HepG2 (cell line): Measurements from ENCODE around the gene RPS6KL1. TPM values are rescaled to one million over a fixed set of nuclear protein-coding genes. Genes with fewer than 3 reads are reported as not detected.
A peak's percentile ranks its signal among the peaks of the same experiment; 100 is the strongest.

Experiments used
- ATF2 ChIP-seq: sonication (generic); formaldehyde crosslinking; IDR thresholded peaks from 2 replicates; pipeline ENCODE4 v1.4.0; 2020; ENCODE audit warnings: missing genetic modification reagents
- DZIP1 ChIP-seq: sonication (generic); formaldehyde crosslinking; IDR thresholded peaks from 2 replicates; pipeline ENCODE4 v1.5.0; 2020; ENCODE audit warnings: mild to moderate bottlenecking, missing genetic modification reagents
- EEA1 ChIP-seq: sonication (generic); formaldehyde crosslinking; IDR thresholded peaks from 2 replicates; pipeline ENCODE4 v1.5.1; 2020; ENCODE audit warnings: mild to moderate bottlenecking, missing genetic modification reagents, borderline replicate concordance
- FOXJ3 ChIP-seq: sonication (generic); formaldehyde crosslinking; IDR thresholded peaks from 2 replicates; pipeline ENCODE4 v1.4.0; 2020; ENCODE audit warnings: missing genetic modification reagents, mild to moderate bottlenecking, borderline replicate concordance
- HES4 ChIP-seq: sonication (generic); formaldehyde crosslinking; IDR thresholded peaks from 2 replicates; pipeline ENCODE4 v1.9.0; 2021; ENCODE audit warnings: mild to moderate bottlenecking, missing genetic modification reagents, borderline replicate concordance
- MTF1 ChIP-seq: sonication (generic); formaldehyde crosslinking; IDR thresholded peaks from 2 replicates; pipeline ENCODE4 v1.5.0; 2020; ENCODE audit warnings: missing genetic modification reagents
- RBM22 ChIP-seq: fragments of 200-400 bp; formaldehyde crosslinking; optimal IDR thresholded peaks from 2 replicates; pipeline ENCODE3; 2017; ENCODE audit warnings: mild to moderate bottlenecking, low read length, moderate library complexity
- SIN3A ChIP-seq: IDR thresholded peaks from 2 replicates; pipeline ENCODE4 v1.6.1; 2011; ENCODE audit warnings: low read depth, mild to moderate bottlenecking, control low read depth, low read length, borderline replicate concordance
- SMAD1 ChIP-seq: sonication (generic); formaldehyde crosslinking; IDR thresholded peaks from 2 replicates; pipeline ENCODE4 v1.4.0; 2020; ENCODE audit warnings: missing genetic modification reagents, low read depth, mild to moderate bottlenecking, borderline replicate concordance
- SP2 ChIP-seq: sonication (generic); formaldehyde crosslinking; IDR thresholded peaks from 2 replicates; pipeline ENCODE4 v1.5.1; 2020; ENCODE audit warnings: mild to moderate bottlenecking, missing genetic modification reagents
- TGIF2 ChIP-seq: IDR thresholded peaks from 2 replicates; pipeline ENCODE4 v1.6.1; 2016; ENCODE audit warnings: control low read depth, missing compliant biosample characterization
- TRAFD1 ChIP-seq: sonication (generic); formaldehyde crosslinking; IDR thresholded peaks from 2 replicates; pipeline ENCODE4 v1.5.1; 2020; ENCODE audit warnings: missing genetic modification reagents, mild to moderate bottlenecking, borderline replicate concordance
- YEATS4 ChIP-seq: sonication (generic); formaldehyde crosslinking; IDR thresholded peaks from 2 replicates; pipeline ENCODE4 v1.4.0; 2020; ENCODE audit warnings: missing genetic modification reagents, borderline replicate concordance
- ZNF264 ChIP-seq: sonication (generic); formaldehyde crosslinking; IDR thresholded peaks from 2 replicates; pipeline ENCODE4 v1.4.0; 2020; ENCODE audit warnings: missing genetic modification reagents
- ZNF343 ChIP-seq: sonication (generic); formaldehyde crosslinking; IDR thresholded peaks from 2 replicates; pipeline ENCODE4 v1.4.0; 2020; ENCODE audit warnings: mild to moderate bottlenecking, missing genetic modification reagents
- ZNF350 ChIP-seq: sonication (generic); formaldehyde crosslinking; IDR thresholded peaks from 2 replicates; pipeline ENCODE4 v1.4.0; 2020; ENCODE audit warnings: mild to moderate bottlenecking, low read depth, missing genetic modification reagents, borderline replicate concordance
- ZNF543 ChIP-seq: sonication (generic); formaldehyde crosslinking; IDR thresholded peaks from 2 replicates; pipeline ENCODE4 v1.4.0; 2020; ENCODE audit warnings: mild to moderate bottlenecking, missing genetic modification reagents
- ZNF839 ChIP-seq: sonication (generic); formaldehyde crosslinking; IDR thresholded peaks from 2 replicates; pipeline ENCODE4 v1.4.0; 2020; ENCODE audit warnings: missing genetic modification reagents, mild to moderate bottlenecking, borderline replicate concordance
- polyA plus RNA-seq, 8 experiments: library from polyadenylated mRNA; depleted of rRNA in 3 of 8; stranded (reverse) in 7 of 8; unstranded in 1 of 8; fragments of >200 nt; fragmentation: Illumina TruSeq in 4 of 8; extraction: Trizol in 4 of 8; gene quantifications; 2 replicates each; pipeline versions ENCODE4 v1.2.1 to v1.2.3, GENCODE V29; 2011 to 2016; ENCODE audit warnings: low read depth in 4 of 8, missing spikeins in 1 of 8, mixed read lengths in 1 of 8; ENCODE audit not compliant: insufficient read depth in 1 of 8
- total RNA-seq, 5 experiments: library from RNA; depleted of rRNA; stranded (reverse); fragments of >200 nt; fragmentation: Illumina TruSeq; extraction: Trizol; gene quantifications; 2 replicates each; pipeline ENCODE4 v1.2.3, GENCODE V29; 2016; ENCODE audit warnings: low read depth in 1 of 5
- TF ChIP-seq, protein P1 (sequence below): sonication (generic); formaldehyde crosslinking; IDR thresholded peaks from 2 replicates; pipeline ENCODE4 v1.4.0; 2020; ENCODE audit warnings: missing genetic modification reagents, borderline replicate concordance
- TF ChIP-seq, protein P2 (sequence below): sonication (generic); formaldehyde crosslinking; conservative IDR thresholded peaks from 2 replicates; pipeline ENCODE4 v1.8.0; 2022; ENCODE audit warnings: mild to moderate bottlenecking, moderate library complexity, missing genetic modification reagents

The RPS6KL1 gene
- total and polyA plus RNA-seq, 2 of the 13 experiments (the other 11 are each of a cell fraction or from before 2014, with no cell fraction given), result 6.5 to 11.5 TPM

DNA sequence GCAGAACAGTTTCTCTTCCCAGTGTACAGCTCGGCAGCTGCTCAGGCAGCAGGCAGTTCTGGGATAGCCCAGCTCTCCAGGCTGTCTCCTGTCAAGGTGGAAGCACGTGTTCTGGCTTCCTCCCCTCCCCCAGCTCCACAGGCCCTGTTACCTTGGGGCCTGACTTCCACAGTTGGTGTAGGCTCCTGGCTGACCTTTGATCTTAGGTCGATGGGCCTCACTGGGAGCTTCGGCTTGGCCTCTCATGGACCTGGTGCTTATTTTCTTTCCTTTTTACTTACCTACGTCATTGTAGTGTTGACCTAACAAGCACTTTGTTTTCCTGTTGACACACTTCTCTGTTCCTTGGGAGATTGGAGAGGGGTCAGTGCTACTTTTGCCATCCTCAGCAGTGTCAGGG, 24.4 kb downstream of the RPS6KL1 start (continued):
- TF ChIP-seq ZNF543 (CRISPR knock-in tag) (0 out of 2 replicates have a peak, but pooled peaks have one; percentile 43), ZNF264 (peak; percentile 91; the same call in 1 of the 2 replicates), SIN3A (peak; percentile 96), DZIP1 (CRISPR knock-in tag) (no peak), ZNF343 (CRISPR knock-in tag) (no peak), FOXJ3 (CRISPR knock-in tag) (no peak), TRAFD1 (CRISPR knock-in tag) (no peak), EEA1 (CRISPR knock-in tag) (peak; percentile 62; the same call in 1 of the 2 replicates), YEATS4 (CRISPR knock-in tag) (peak; percentile 78), ZNF350 (CRISPR knock-in tag) (peak; percentile 83; the same call in 1 of the 2 replicates), SMAD1 (CRISPR knock-in tag) (no peak), MTF1 (CRISPR knock-in tag) (no peak), ATF2 (CRISPR knock-in tag) (peak; percentile 80), HES4 (CRISPR knock-in tag) (peak; percentile 71; the same call in 1 of the 2 replicates), SP2 (no peak), TGIF2 (CRISPR knock-in tag) (peak; percentile 99), RBM22 (peak; percentile 90), ZNF839 (CRISPR knock-in tag) (no peak)
- TF ChIP-seq, protein P1, sequence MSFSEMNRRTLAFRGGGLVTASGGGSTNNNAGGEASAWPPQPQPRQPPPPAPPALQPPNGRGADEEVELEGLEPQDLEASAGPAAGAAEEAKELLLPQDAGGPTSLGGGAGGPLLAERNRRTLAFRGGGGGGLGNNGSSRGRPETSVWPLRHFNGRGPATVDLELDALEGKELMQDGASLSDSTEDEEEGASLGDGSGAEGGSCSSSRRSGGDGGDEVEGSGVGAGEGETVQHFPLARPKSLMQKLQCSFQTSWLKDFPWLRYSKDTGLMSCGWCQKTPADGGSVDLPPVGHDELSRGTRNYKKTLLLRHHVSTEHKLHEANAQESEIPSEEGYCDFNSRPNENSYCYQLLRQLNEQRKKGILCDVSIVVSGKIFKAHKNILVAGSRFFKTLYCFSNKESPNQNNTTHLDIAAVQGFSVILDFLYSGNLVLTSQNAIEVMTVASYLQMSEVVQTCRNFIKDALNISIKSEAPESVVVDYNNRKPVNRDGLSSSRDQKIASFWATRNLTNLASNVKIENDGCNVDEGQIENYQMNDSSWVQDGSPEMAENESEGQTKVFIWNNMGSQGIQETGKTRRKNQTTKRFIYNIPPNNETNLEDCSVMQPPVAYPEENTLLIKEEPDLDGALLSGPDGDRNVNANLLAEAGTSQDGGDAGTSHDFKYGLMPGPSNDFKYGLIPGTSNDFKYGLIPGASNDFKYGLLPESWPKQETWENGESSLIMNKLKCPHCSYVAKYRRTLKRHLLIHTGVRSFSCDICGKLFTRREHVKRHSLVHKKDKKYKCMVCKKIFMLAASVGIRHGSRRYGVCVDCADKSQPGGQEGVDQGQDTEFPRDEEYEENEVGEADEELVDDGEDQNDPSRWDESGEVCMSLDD (CRISPR knock-in tag), result no peak
- TF ChIP-seq, protein P2, sequence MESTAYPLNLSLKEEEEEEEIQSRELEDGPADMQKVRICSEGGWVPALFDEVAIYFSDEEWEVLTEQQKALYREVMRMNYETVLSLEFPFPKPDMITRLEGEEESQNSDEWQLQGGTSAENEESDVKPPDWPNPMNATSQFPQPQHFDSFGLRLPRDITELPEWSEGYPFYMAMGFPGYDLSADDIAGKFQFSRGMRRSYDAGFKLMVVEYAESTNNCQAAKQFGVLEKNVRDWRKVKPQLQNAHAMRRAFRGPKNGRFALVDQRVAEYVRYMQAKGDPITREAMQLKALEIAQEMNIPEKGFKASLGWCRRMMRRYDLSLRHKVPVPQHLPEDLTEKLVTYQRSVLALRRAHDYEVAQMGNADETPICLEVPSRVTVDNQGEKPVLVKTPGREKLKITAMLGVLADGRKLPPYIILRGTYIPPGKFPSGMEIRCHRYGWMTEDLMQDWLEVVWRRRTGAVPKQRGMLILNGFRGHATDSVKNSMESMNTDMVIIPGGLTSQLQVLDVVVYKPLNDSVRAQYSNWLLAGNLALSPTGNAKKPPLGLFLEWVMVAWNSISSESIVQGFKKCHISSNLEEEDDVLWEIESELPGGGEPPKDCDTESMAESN (CRISPR knock-in tag), result peak; percentile 88
